ENCODE data around the gene CFAP46.

DNA sequence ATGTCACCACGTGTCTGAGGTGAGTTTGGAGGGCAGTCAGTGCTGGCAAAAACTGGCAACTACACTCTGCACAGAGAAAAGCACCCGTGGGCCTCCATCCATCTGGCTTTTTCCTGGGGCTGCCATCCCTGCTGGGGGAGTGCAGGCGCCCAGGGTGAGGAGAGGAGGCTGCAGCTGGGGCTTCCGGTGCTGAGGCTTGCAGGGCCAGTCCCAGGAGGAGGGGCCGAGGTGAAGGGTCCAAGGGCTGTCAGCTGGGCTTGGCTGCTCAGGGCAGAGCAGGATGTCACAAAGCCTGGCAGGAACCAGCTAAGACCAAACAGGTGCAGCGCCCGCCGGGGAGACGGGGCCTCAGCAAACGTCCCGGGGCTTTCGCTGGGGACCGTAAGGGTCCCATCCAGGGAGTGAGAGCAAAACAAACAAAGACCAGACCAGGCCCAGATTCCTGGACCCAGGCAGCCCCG lies 77.2 kb downstream of the CFAP46 start:
- TF ChIP-seq, protein P1, sequence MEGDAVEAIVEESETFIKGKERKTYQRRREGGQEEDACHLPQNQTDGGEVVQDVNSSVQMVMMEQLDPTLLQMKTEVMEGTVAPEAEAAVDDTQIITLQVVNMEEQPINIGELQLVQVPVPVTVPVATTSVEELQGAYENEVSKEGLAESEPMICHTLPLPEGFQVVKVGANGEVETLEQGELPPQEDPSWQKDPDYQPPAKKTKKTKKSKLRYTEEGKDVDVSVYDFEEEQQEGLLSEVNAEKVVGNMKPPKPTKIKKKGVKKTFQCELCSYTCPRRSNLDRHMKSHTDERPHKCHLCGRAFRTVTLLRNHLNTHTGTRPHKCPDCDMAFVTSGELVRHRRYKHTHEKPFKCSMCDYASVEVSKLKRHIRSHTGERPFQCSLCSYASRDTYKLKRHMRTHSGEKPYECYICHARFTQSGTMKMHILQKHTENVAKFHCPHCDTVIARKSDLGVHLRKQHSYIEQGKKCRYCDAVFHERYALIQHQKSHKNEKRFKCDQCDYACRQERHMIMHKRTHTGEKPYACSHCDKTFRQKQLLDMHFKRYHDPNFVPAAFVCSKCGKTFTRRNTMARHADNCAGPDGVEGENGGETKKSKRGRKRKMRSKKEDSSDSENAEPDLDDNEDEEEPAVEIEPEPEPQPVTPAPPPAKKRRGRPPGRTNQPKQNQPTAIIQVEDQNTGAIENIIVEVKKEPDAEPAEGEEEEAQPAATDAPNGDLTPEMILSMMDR (IDR thresholded peaks at IDR 0.05), result no peak
- TF ChIP-seq EZH2 (IDR thresholded peaks at IDR 0.05; ENCODE audit: borderline replicate concordance, insufficient read depth, low read depth, low read length, poor library complexity, severe bottlenecking), result no peak
